Ovary (tissue), 9 donors: ENCODE data around the gene KRTAP10-5. TPM values are rescaled to one million over a fixed set of nuclear protein-coding genes. Genes with fewer than 3 reads are reported as not detected.

Source experiments
- DNase-seq, 5 donors: peaks; one replicate each; pipeline ENCODE4 v3.0.0-alpha.2; 2019 to 2020
- H3K27ac ChIP-seq, 2 donors: fragments of 200-600 bp; one replicate each; pipeline versions ENCODE4 v1.5.1 to v1.8.0; 2019 to 2022
- H3K27me3 ChIP-seq: fragments of 200-600 bp; one replicate; pipeline ENCODE4 v1.8.0; 2022
- H3K36me3 ChIP-seq: fragments of 200-600 bp; sonication (generic); one replicate; pipeline ENCODE4 v1.5.1; 2019
- H3K4me1 ChIP-seq: one replicate; pipeline ENCODE4 v1.8.1; 2013; ENCODE audit warnings: mild to moderate bottlenecking, moderate library complexity; ENCODE audit not compliant: insufficient read depth
- H3K4me3 ChIP-seq: fragments of 200-600 bp; sonication (generic); one replicate; pipeline ENCODE4 v1.5.1; 2017
- H3K9me3 ChIP-seq, 2 donors: fragments of 200-600 bp in 1 of 2; sonication (generic) in 1 of 2; one replicate each; pipeline versions ENCODE4 v1.5.1 to v1.8.1; 2013 to 2019; ENCODE audit warnings: mild to moderate bottlenecking in 1 of 2, moderate library complexity in 1 of 2
- EP300 ChIP-seq: sonication (generic); formaldehyde crosslinking; IDR thresholded peaks from one replicate; pipeline ENCODE4 v1.6.1; 2017; ENCODE audit warnings: antibody characterized with exemption
- POLR2A ChIP-seq: fragments of 450-650 bp; IDR thresholded peaks from one replicate; pipeline ENCODE4 v1.6.1; 2017; ENCODE audit warnings: antibody characterized with exemption, mild to moderate bottlenecking, moderate library complexity
- WGBS, 3 donors: extraction: QIAGEN DNeasy Blood & Tissue Kit in 1 of 3; methylation state at CpG; one replicate each; pipeline versions ENCODE4 v1.1.5 to v1.1.7; 2013 to 2017; 5-methylcytosine and 5-hydroxymethylcytosine counted together
- intact Hi-C, 4 donors: fragments of 100-400 bp; cut with DNase I; formaldehyde crosslinking; loops; one replicate each; pipeline versions ENCODE4 v1.11.0 to v1.15.1; 2022 to 2023
- polyA plus RNA-seq, 2 donors: library from polyadenylated mRNA; stranded (reverse); fragments of 200-250 nt in 1 of 2; fragments of 350-450 nt in 1 of 2; fragmentation: Illumina TruSeq in 1 of 2; extraction: RNeasy Lipid Tissue Mini Kit (QIAGEN cat#74804) in 1 of 2; gene quantifications; one replicate each; pipeline ENCODE4 v1.2.3, GENCODE V29; 2013 to 2014
- total RNA-seq, 7 donors: library from RNA; depleted of rRNA in 2 of 7; stranded (reverse); fragments of >200 nt in 2 of 7; fragmentation: NEBNext Ultra II Directional in 3 of 7; extraction: Animal tissue kit (Norgen Biotek cat#: 25700) in 3 of 7; gene quantifications; one replicate each; pipeline versions ENCODE4 v1.1.0 to v1.2.4, GENCODE V29; 2016 to 2023
- TF ChIP-seq, protein P1 (sequence below), 3 donors: fragments of 450-650 bp in 2 of 3; fragments of 200-600 bp in 1 of 3; IDR thresholded peaks; one replicate each; pipeline versions ENCODE4 v1.5.1 to v1.8.0; 2016 to 2022; ENCODE audit warnings: antibody characterized with exemption in 3 of 3, mild to moderate bottlenecking in 1 of 3
- donor health status: DM: no; HTN: no; CAD: no; lungs with moderate emphysema.
- donor health status: DM: no; HTN: no; CAD: no.
- donor health status: Bipolar disorder and iron deficiency.
- donor health status: DM: yes; HTN: yes; CAD: no.
- donor health status: DM: no; HTN: no; CAD: no.
- donor health status: DM: yes; HTN: yes; CAD: no.

Gene KRTAP10-5
- total and polyA plus RNA-seq, 9 donors, result not detected

DNA sequence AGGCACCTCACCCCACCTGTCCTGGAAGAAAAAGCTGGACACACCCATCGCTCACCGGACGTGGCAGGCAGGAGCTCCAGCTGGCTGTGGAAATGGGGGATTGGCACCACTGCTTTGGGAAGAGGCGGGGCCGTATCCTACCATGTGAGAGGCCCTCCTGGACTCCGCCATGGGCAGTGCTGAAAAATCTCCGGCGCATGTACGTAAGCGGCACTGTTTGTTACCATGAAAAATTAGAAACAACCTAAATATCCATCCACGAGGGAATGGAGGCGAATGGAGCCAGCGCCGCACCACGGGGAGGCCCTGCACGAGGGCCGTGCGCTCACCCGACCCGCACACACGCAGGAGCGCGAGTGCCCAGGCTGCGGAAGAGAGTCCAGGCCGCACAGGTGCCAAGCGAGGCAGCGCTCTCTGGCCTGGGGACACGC, 34.6 kb upstream of the KRTAP10-5 start:
- no peaks in the 10 kb centered on the region for H3K27me3 ChIP-seq
- H3K4me1 ChIP-seq, result no peaks in the 10 kb centered on the region
- H3K9me3 ChIP-seq, result no peaks in the 10 kb centered on the region
- intact Hi-C loops, result no loop called here
- no peak overlapping the region for H3K4me3 ChIP-seq
- H3K27ac ChIP-seq, result no peak overlapping the region
- DNase-seq, result no peak
- 84 to 89% (median 88%) methylated on average over 28 of the region's 28 CpGs for WGBS, 3 donors
- H3K36me3 ChIP-seq, result no peaks in the 10 kb centered on the region
- TF ChIP-seq, protein P1, sequence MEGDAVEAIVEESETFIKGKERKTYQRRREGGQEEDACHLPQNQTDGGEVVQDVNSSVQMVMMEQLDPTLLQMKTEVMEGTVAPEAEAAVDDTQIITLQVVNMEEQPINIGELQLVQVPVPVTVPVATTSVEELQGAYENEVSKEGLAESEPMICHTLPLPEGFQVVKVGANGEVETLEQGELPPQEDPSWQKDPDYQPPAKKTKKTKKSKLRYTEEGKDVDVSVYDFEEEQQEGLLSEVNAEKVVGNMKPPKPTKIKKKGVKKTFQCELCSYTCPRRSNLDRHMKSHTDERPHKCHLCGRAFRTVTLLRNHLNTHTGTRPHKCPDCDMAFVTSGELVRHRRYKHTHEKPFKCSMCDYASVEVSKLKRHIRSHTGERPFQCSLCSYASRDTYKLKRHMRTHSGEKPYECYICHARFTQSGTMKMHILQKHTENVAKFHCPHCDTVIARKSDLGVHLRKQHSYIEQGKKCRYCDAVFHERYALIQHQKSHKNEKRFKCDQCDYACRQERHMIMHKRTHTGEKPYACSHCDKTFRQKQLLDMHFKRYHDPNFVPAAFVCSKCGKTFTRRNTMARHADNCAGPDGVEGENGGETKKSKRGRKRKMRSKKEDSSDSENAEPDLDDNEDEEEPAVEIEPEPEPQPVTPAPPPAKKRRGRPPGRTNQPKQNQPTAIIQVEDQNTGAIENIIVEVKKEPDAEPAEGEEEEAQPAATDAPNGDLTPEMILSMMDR (IDR thresholded peaks at IDR 0.05), result no peak
- no peak for TF ChIP-seq POLR2A
- TF ChIP-seq EP300, result no peak

GRCh38 chr21:44614161-44614631, 33.8 kb upstream of the KRTAP10-5 start:
- no peak for DNase-seq
- intact Hi-C loops, result no loop called here

DNA sequence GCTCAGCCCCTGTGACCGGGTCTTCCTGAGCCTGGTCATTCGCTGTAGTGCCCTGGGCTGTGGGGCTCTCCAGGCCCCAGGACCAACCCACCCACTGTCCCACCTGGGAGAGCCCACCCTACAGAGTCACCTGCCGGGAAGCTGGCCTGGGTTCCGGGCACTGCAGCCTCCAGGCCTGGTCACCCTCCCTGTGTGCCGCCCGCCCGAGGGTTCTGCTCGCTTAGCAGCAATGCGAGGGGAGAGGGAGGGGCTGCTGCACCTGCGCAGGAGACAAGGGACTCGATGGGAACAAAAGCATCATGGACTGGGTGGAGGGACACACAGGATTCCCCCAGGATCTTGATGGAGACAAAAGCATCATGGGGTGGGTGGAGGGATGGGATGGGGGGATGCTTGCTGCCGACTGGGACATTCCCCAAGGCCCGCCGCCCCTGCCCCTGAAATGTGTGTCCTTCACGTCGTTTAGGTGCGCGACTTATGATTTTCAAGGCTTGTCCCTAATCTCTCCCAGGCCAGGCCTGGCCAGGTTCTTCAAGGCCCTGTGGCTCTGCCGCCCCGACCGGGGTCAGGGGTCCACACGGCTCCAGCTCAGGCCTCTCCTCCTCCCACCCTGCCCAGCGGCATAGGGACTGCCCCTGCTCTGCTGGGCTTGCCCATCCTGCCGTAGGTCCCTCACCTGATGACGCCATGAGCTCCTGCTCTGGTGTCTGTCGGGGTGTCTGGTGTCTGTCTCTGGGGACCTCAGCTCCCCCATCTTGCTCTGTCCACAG, 33.2 kb upstream of the KRTAP10-5 start:
- H3K9me3 ChIP-seq, result no peaks in the 10 kb centered on the region
- no peak for DNase-seq
- H3K27ac ChIP-seq, result no peak overlapping the region
- no peaks in the 10 kb centered on the region for H3K36me3 ChIP-seq
- no peaks in the 10 kb centered on the region for H3K27me3 ChIP-seq
- TF ChIP-seq, protein P1 (IDR thresholded peaks at IDR 0.05), result no peak
- TF ChIP-seq POLR2A (no peak), EP300 (no peak)
- H3K4me1 ChIP-seq, result no peaks in the 10 kb centered on the region
- H3K4me3 ChIP-seq, result no peak overlapping the region
- 80 to 82% (median 81%) methylated on average over 25 to 26 of the region's 26 CpGs for WGBS, 3 donors
- intact Hi-C loops, result no loop called here

More at GRCh38 chr21:44614161-44614631, 33.8 kb upstream of the KRTAP10-5 start:
- no peak overlapping the region for H3K27ac ChIP-seq
- no peak overlapping the region for H3K4me3 ChIP-seq
- 76 to 83% (median 81%) methylated on average over 20 of the region's 20 CpGs for WGBS, 3 donors
- no peaks in the 10 kb centered on the region for H3K9me3 ChIP-seq
- H3K27me3 ChIP-seq, result no peaks in the 10 kb centered on the region
- TF ChIP-seq, protein P1 (IDR thresholded peaks at IDR 0.05), result no peak
- TF ChIP-seq POLR2A (no peak), EP300 (no peak)
- no peaks in the 10 kb centered on the region for H3K4me1 ChIP-seq
- no peaks in the 10 kb centered on the region for H3K36me3 ChIP-seq

DNA sequence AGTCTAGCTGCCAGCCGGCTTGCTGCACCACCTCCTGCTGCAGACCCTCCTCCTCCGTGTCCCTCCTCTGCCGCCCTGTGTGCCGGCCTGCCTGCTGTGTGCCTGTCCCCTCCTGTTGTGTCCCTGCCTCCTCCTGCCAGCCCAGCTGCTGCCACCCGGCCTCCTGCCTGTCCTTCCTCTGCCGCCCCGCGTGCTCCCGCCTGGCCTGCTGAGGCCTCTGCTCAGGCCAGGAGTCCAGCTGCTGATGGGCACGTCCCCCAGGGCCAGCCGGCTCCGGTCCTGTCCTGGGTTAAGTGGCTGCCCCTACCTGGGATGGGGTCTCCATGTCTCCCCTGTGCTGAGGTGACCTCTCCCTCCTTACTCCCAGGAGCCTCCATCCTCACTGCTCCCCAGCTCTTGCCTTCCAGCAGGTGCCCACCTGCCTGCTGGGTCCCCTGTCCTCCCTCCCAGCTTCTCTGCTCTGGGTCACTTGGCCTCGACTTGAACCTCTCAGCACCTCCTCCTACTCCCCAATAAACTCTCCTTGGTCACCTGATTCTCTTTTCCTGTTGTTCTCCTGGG, 32.3 kb upstream of the KRTAP10-5 start:
- 77 to 82% (median 79%) methylated on average over 13 of the region's 13 CpGs for WGBS, 3 donors
- Histone ChIP-seq H3K27ac (no peak overlapping the region), H3K4me3 (no peak overlapping the region), H3K36me3 (no peaks in the 10 kb centered on the region), H3K27me3 (no peaks in the 10 kb centered on the region), H3K4me1 (no peaks in the 10 kb centered on the region), H3K9me3 (no peaks in the 10 kb centered on the region)
- intact Hi-C loops, result no loop called here
- DNase-seq, result no peak
- TF ChIP-seq, protein P1 (IDR thresholded peaks at IDR 0.05), result no peak
- TF ChIP-seq EP300, result no peak
- TF ChIP-seq POLR2A, result no peak
